ENCODE data around the gene PRR18.

The PRR18 gene

DNA sequence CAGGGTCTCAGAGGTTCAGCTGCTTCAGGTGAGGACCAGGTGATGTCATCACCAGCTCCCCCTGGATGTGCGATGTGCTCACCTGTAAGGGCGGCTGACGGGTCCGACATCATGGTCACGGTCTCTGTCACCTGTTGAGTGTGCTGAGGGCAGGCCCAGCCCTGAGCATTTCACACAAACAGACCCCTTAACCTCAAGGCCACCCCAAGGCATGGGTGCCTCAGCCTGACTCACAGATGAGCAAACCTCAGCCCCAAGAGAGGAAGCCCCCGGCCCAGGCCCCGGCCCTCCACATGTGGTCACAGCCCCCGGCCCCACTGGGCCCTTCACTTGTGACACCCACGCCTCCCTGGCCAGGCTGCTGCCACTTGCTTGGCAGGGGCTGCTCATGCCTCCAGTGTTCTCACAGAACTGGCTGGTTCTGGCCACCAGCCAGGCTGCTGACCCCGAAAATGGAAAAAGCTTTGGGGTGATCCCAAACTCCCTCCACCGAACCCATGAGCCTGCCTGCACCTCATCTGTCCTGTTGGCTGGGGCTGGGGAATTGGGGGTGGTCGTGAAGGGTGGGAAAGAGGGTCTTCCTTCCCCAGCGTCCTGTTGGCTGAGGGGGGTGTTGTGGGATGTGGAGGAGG, 33.3 kb downstream of the PRR18 start:
- no peak for DNase-seq (ENCODE audit: low read depth)

DNA sequence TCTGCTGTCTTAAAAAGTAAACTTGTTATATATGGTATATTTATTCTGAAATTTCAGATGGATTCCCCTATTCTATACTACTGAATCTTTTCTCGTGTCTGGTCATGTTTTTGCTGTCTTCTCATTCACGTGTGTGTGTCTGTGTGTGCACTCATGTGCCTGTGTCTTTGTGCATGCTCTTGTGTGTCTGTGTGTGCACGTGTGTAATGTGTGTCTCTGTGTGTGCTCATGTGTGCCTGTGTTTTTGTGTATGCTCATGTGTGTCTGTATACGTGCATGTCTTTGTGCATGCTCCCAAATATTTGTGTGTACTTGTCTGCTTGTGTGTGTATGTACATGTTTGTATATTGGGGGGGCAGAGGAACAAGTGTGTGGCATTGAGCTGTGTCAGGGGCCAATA, 34.0 kb downstream of the PRR18 start:
- DNase-seq (ENCODE audit: low read depth) = no peak
- no peak overlapping the region for H3K4me3 ChIP-seq (ENCODE audit: low read depth, low read length)
- TF ChIP-seq, protein P1, sequence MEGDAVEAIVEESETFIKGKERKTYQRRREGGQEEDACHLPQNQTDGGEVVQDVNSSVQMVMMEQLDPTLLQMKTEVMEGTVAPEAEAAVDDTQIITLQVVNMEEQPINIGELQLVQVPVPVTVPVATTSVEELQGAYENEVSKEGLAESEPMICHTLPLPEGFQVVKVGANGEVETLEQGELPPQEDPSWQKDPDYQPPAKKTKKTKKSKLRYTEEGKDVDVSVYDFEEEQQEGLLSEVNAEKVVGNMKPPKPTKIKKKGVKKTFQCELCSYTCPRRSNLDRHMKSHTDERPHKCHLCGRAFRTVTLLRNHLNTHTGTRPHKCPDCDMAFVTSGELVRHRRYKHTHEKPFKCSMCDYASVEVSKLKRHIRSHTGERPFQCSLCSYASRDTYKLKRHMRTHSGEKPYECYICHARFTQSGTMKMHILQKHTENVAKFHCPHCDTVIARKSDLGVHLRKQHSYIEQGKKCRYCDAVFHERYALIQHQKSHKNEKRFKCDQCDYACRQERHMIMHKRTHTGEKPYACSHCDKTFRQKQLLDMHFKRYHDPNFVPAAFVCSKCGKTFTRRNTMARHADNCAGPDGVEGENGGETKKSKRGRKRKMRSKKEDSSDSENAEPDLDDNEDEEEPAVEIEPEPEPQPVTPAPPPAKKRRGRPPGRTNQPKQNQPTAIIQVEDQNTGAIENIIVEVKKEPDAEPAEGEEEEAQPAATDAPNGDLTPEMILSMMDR (IDR thresholded peaks at IDR 0.05; ENCODE audit: control insufficient read depth, extremely low read depth, insufficient read depth) = no peak

More for the DNA sequence above, 33.3 kb downstream of the PRR18 start:
- TF ChIP-seq, protein P1 (IDR thresholded peaks at IDR 0.05; ENCODE audit: control insufficient read depth, extremely low read depth, insufficient read depth) = no peak
- no peak overlapping the region for H3K4me3 ChIP-seq (ENCODE audit: low read depth, low read length)

DNA sequence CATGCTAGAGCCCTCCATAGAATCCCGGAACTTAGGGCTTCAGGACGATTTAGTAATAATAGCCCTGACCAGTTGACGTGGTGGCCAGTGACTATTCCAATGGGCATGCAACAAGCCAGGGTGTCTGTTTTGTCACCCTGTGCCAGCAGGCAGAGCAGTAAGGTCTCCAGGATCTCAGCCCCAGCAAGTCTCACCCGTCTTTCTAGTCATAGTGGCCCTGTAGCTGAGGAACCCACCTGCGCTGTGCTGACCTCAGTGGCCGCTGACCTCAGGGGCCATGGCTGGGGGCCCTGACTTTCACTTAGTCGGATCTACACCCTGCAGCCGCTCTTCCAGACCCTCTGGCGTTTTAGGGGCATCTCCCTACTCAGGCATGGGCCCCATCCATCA, 36.8 kb downstream of the PRR18 start:
- H3K4me3 ChIP-seq (ENCODE audit: low read depth, low read length) = no peak overlapping the region
- TF ChIP-seq, protein P1 (IDR thresholded peaks at IDR 0.05; ENCODE audit: control insufficient read depth, extremely low read depth, insufficient read depth) = no peak
- DNase-seq (ENCODE audit: low read depth) = no peak

DNA sequence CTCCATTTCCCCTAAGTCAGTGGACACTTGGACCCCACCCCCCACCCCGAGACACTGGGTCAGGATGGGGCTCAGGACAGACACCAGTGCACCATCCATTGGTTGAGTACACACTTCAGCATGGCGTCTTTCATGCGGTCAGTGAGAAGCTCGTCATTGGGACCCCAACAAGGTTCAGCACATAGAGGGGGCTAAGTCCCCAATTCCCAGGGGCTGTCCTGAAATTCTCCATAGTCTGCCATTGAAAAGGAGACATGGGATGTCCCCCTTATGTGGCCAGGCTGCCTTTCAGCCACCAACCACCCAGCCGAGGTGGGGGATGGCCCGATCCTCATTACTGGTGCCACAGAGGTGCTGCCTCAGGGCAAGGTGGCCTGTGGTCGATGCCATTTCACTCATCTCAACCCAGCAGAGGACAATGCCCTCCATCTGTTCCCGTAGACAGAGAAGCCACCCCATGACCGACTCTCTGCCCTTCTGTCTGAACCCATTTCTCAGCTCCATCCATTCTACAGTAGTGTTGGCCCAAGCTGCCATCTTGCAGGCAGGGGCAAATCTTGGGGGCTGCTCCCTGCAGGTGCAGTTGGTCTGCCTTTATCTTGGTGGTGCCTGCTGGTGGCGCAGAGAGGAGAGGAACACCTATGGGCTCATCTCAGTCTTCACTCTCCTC, 37.4 kb downstream of the PRR18 start:
- TF ChIP-seq, protein P1 (IDR thresholded peaks at IDR 0.05; ENCODE audit: control insufficient read depth, extremely low read depth, insufficient read depth) = no peak
- H3K4me3 ChIP-seq (ENCODE audit: low read depth, low read length) = no peak overlapping the region
- no peak for DNase-seq (ENCODE audit: low read depth)

DNA sequence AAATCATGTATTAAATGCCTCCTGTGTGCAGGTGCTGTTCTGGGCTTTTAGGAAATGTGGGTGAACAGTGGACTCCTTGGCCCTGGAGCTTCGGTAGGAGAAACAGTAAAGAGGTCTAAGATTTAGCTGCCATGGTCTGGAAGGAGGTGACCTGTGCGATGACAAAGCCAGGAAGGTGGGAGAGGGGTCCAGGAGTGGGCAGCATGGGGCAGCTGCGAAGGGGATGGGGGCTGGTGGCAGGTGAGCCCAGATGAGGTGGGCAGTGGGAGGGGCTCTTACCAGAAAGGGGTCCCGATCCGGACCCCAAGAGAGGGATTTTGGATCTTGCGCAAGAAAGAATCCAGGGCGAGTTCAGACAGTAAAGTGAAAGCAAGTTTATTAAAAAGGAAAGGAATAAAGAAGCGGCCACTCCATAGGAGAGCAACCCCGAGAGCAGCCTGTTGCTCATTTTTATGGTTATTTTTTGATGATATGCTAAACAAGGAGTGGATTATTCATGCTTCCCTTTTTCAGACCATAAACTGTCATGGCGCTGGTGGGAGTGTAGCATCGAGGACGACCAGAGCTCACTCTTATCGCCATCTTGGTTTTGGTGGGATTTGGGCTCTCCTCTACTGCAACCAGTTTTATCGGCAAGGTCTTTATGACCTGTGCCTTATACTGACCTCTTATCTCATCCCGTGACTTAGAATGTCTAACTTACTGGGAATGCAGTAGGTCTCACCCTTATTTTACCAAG, 38.7 kb downstream of the PRR18 start:
- DNase-seq (ENCODE audit: low read depth) = no peak
- TF ChIP-seq, protein P1 (IDR thresholded peaks at IDR 0.05; ENCODE audit: control insufficient read depth, extremely low read depth, insufficient read depth) = no peak
- H3K4me3 ChIP-seq (ENCODE audit: low read depth, low read length) = no peak overlapping the region

DNA sequence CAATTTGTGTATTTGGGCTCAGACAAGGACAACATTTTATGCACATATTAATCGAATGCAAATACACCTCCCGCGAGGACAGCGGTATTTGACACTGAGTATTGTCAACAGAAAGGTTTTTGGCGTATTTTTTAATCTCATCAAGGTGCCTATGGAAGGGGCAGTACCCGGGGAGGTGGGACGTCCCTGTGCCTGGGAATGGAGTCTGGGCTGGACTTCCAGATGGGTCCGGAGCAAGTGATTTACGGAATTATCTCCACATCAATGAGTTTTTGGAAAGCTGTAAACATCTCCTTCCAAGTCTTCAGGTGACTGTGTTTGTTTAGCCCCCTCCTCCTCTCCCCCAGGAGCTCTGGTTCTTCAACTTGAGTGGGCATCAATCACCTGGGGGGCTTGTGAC, 39.8 kb downstream of the PRR18 start:
- TF ChIP-seq, protein P1 (IDR thresholded peaks at IDR 0.05; ENCODE audit: control insufficient read depth, extremely low read depth, insufficient read depth) = no peak
- H3K4me3 ChIP-seq (ENCODE audit: low read depth, low read length) = no peak overlapping the region
- DNase-seq (ENCODE audit: low read depth) = no peak

Data from LNCaP clone FGC (cell line).